ENCODE data around the gene GAS2L1. TPM values are rescaled to one million over a fixed set of nuclear protein-coding genes. Genes with fewer than 3 reads are reported as not detected.

Gene GAS2L1
- total and polyA plus RNA-seq, 4 donors, result 3.8 to 40.1 (median 16.3) TPM

DNA sequence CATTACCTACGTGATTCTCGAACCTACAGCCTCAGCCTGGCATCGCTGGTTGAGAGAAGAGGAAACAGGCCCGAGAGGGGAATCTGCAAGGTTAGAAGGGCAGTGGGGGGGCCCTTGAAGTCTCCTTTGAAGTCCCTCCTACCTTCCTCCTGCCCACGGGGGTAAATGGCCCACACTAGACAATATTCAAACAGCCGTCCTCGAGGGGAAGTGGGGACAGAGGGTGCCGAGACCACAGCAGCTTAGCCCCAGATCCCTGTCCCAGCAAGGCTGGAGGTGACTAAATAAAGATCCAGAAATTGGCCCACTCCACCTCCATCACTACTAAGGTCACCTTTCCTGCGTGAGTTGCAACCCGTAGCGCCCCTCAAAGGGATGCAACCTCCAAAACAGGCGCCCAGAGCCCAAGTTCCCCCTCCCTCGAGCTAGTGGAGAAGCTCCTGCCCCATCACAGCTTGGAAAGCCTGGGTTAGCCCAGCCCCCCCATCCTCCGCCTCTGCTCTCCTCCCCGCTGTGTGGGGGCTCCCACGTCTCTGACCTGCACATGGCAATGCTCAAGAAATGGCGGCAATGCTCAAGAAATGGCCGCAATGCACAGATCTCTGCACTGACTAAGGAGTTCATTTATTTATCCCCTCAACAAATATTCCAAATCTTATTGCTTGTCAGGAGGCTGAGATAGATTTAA lies 9.8 kb downstream of the GAS2L1 start:
- peaks cover 0 to 4% (median 2%) of the 10 kb centered on the region in 4 donors for H3K36me3 ChIP-seq (ENCODE audit: control insufficient read depth in 4 of 4, insufficient read depth in 4 of 4, low read length in 4 of 4)
- H3K27ac ChIP-seq (ENCODE audit: low read depth in 1 of 2, low read length in 1 of 2), result no peak overlapping the region
- no peak for DNase-seq
- no peak for ATAC-seq (ENCODE audit: insufficient read depth, low FRiP score)
- no peaks in the 10 kb centered on the region for H3K9me3 ChIP-seq (ENCODE audit: control insufficient read depth in 4 of 4, insufficient read depth in 3 of 4, low read length in 3 of 4)
- no peak overlapping the region for H3K9ac ChIP-seq (ENCODE audit: insufficient read depth in 1 of 2, low read length in 2 of 2)
- peaks cover 0 to 36% (median 35%) of the 10 kb centered on the region in 3 donors for H3K27me3 ChIP-seq (ENCODE audit: control insufficient read depth in 3 of 3, insufficient read depth in 3 of 3, low read length in 2 of 3)
- 54% methylated on average over 18 of the region's 18 CpGs for WGBS, 2 donors
- no peak overlapping the region for H3K4me3 ChIP-seq
- H3K4me1 ChIP-seq (ENCODE audit: control insufficient read depth in 5 of 5, insufficient read depth in 5 of 5, low read length in 5 of 5), result peaks cover 0 to 19% (median 6%) of the 10 kb centered on the region in 5 donors
- no peak for TF ChIP-seq CTCF (IDR thresholded peaks at IDR 0.05; ENCODE audit: control extremely low read depth, extremely low read depth)

DNA sequence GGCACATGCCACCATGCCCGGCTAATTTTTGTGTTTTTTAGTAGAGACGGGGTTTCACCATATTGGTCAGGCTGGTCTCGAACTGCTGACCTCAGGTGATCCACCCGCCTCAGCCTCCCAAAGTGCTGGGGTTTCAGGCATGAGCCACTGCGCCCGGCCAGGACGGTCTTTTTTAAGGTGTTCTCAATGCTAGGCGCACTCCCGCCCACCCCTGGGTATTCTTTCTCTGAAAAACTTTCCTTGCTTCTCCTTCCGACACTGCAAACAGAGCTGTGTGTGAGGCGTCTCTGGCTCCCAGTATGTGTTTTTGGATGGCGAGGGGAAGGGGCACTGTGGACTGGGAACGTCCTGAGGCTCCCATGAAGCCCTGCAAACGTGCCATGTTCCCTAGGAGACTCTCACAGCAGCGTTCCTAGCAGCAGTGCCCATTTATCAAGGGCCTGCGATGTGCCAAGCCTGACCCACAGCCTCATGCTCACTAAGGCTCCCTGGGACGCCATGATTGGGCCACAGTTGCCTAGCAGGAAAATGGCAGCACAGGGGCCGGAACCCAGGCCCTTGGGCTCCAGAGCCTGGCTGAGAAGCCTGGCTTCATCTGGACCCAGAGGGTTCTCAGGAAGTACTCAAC lies 11.5 kb downstream of the GAS2L1 start:
- Histone ChIP-seq H3K4me1 (ENCODE audit: control insufficient read depth in 5 of 5, insufficient read depth in 5 of 5, low read length in 5 of 5) (peaks cover 0 to 15% (median 4%) of the 10 kb centered on the region in 5 donors), H3K27ac (ENCODE audit: low read depth in 1 of 2, low read length in 1 of 2) (no peak overlapping the region), H3K9me3 (ENCODE audit: control insufficient read depth in 4 of 4, insufficient read depth in 3 of 4, low read length in 3 of 4) (no peaks in the 10 kb centered on the region), H3K36me3 (ENCODE audit: control insufficient read depth in 4 of 4, insufficient read depth in 4 of 4, low read length in 4 of 4) (no peaks in the 10 kb centered on the region), H3K27me3 (ENCODE audit: control insufficient read depth in 3 of 3, insufficient read depth in 3 of 3, low read length in 2 of 3) (peaks cover 0 to 35% (median 32%) of the 10 kb centered on the region in 3 donors), H3K9ac (ENCODE audit: insufficient read depth in 1 of 2, low read length in 2 of 2) (no peak overlapping the region), H3K4me3 (no peak overlapping the region)
- ATAC-seq (ENCODE audit: insufficient read depth, low FRiP score) (no peak), DNase-seq (no peak)
- 93 to 94% methylated on average over 18 of the region's 18 CpGs for WGBS, 2 donors
- no peak for TF ChIP-seq CTCF (IDR thresholded peaks at IDR 0.05; ENCODE audit: control extremely low read depth, extremely low read depth)

DNA sequence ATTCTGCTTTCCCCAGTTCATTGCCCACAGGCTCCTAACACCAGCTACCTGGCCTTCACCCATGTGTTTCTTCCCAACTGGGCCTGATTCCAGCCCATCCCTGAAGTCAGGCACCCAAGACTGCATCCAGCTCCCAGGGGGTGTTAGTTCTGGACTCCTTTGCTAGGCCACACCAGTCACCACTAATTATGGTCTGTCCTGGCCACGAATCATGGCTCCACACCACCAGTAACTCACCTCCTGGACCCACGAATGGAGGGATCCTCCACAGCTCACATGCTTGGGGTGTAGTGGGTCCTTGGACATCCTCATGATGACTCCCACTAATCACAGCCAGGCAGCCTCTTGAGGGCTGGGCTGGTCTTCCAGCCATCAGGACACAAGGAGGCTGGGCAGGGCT lies 12.6 kb downstream of the GAS2L1 start:
- Histone ChIP-seq H3K4me3 (no peak overlapping the region), H3K9ac (ENCODE audit: insufficient read depth in 1 of 2, low read length in 2 of 2) (no peak overlapping the region), H3K4me1 (ENCODE audit: control insufficient read depth in 5 of 5, insufficient read depth in 5 of 5, low read length in 5 of 5) (peaks cover 0 to 8% (median 0%) of the 10 kb centered on the region in 5 donors), H3K27me3 (ENCODE audit: control insufficient read depth in 3 of 3, insufficient read depth in 3 of 3, low read length in 2 of 3) (peaks cover 0 to 25% (median 24%) of the 10 kb centered on the region in 3 donors), H3K27ac (ENCODE audit: low read depth in 1 of 2, low read length in 1 of 2) (no peak overlapping the region), H3K36me3 (ENCODE audit: control insufficient read depth in 4 of 4, insufficient read depth in 4 of 4, low read length in 4 of 4) (no peaks in the 10 kb centered on the region), H3K9me3 (ENCODE audit: control insufficient read depth in 4 of 4, insufficient read depth in 3 of 4, low read length in 3 of 4) (no peaks in the 10 kb centered on the region)
- WGBS, 2 donors, result 88 to 89% methylated on average over 2 of the region's 2 CpGs
- no peak for ATAC-seq (ENCODE audit: insufficient read depth, low FRiP score)
- TF ChIP-seq CTCF (IDR thresholded peaks at IDR 0.05; ENCODE audit: control extremely low read depth, extremely low read depth), result no peak
- no peak for DNase-seq
